Measurements from ENCODE around the gene TOM1. TPM values are rescaled to one million over a fixed set of nuclear protein-coding genes. Genes with fewer than 3 reads are reported as not detected.
A peak's percentile ranks its signal among the peaks of the same experiment; 100 is the strongest.

The TOM1 gene
- total RNA-seq, 2 experiments from 2014 or later: 25.8 to 26.3 TPM

DNA sequence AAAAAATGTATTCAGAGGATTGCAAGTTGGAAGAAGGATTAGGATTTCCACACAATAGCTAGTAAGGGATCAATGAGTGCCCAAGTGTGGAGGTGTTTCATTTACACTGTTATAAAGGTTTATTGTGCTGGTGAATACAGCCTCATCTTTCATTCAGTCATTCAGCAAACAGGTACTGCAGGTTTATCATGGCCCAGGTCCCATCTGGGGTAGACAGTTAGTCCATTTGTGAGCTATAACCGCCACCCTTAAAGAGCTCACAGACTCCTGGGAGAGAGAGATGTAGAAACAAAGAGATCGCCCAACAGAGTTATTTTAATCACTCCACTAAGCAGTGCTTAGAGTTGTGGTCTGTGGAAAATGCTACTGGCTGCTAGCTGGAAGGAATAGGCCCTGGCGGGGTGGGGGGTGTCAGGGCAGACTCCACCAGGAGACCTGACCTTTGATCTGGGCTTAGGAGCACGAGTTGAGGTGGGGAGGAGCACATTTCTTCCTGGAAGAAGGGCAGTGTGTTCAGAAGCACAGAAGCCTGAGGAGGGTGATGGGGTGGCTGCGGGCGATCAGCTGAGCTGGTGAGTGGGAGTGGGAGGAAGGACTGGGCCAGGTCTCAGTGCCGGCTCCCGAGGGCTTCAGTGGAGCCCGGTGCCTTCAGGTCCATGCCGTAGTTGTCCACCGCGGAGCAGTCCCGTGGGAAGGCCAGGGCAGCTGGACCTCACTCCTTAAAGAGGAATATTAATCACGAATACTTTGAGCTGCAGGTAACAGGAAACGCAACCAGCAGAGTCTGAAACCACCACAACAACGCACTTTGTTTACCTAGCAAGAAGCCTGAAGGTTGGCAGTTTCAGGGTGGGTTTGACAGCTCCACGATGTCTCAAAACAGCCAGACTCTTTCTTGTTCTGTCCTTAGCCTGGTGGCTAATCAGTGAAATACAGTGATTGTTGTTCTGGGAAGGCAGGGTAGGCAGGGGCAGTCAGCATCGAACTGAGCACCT lies 11.2 kb downstream of the TOM1 start:
- CTCF ChIA-PET: interaction anchor here (0.7 kb wide), 2 partner anchors 11 to 26 kb away, joined by 3 to 4 read pairs; no protein-coding TSS in a partner anchor
- Mint-ChIP-seq H3K9me3 (no peaks in the 10 kb centered on the region), H3K27me3 (ENCODE audit: low read depth) (no peaks in the 10 kb centered on the region), H3K4me3 (no peak overlapping the region), H3K36me3 (ENCODE audit: low read depth) (peaks cover 5% of the 10 kb centered on the region), H3K27ac (peak overlapping the region; percentile 42), H3K4me1 (ENCODE audit: low read depth) (peaks cover 79% of the 10 kb centered on the region)
- intact Hi-C loops (cut with micrococcal nuclease): no loop called here
- no peak for DNase-seq

DNA sequence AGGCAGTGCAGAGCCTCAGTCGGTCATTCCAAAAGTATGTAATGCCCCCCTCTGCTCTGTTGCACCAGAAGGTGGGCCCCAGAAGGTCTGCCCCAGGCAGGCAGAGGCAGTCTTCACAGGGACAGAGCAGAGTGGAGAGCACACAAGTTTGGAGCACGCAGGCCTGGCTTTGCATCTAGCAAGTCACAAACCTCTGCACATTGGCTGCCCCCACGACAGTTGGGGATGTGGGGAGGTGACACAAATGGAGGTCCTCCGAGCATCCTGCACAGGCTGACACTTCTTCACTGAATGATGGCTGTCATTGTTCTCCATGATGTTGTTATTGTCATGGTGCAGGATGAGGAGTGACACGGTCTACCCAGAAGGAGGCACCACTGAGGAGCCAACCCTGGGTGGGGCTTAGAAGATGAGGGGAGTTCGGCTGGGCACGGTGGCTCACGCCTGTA lies 11.9 kb downstream of the TOM1 start:
- H3K36me3 Mint-ChIP-seq (ENCODE audit: low read depth): peaks cover 5% of the 10 kb centered on the region
- CTCF ChIA-PET: no interaction called here
- DNase-seq: no peak
- H3K27ac Mint-ChIP-seq: no peak overlapping the region
- peaks cover 73% of the 10 kb centered on the region for H3K4me1 Mint-ChIP-seq (ENCODE audit: low read depth)
- no peak overlapping the region for H3K4me3 Mint-ChIP-seq
- no peaks in the 10 kb centered on the region for H3K27me3 Mint-ChIP-seq (ENCODE audit: low read depth)
- H3K9me3 Mint-ChIP-seq: no peaks in the 10 kb centered on the region
- intact Hi-C loops (cut with micrococcal nuclease): no loop called here

DNA sequence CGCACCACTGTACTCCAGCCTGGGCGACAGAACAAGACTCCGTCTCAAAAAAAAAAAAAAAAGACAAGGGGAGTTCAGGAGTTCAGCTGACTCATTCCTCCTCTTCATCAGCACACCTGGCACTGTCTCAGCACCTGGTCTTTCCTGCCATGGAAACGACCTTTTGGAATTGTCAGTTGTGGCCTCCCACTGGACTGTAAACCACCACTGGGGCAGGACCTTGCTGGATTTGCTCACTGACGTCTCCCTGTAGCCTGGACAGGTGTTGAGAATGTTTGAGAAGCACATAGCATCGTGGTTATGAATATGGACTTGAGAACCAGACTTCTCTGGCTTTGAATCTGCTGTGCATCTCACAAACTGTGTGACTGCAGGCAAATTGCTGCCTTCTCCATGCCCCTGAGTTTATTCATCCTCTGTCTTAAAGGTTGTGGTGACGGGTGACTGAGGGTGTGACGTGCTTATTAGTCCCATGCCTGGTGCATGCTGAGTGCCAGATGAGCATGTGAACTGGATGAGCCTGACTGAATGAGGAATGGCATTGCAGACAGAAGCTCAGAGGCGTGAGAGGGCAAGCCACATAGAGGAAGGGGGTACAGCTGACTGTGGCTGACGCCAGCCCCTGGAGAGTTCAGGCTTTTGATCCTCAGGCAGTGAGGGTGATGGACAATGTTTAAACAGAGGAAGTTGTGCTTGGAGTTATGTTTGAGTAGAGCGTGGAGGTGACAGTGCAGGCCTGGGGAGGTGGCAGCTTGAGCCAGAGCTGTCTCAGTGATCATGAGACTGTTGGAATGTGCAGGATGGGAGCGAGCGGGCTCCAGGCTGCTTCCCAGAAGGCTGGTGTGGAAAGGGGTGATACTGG lies 12.7 kb downstream of the TOM1 start:
- H3K4me1 Mint-ChIP-seq (ENCODE audit: low read depth): peaks cover 64% of the 10 kb centered on the region
- peaks cover 5% of the 10 kb centered on the region for H3K36me3 Mint-ChIP-seq (ENCODE audit: low read depth)
- no peak for DNase-seq
- no peak overlapping the region for H3K27ac Mint-ChIP-seq
- H3K9me3 Mint-ChIP-seq: no peaks in the 10 kb centered on the region
- no peaks in the 10 kb centered on the region for H3K27me3 Mint-ChIP-seq (ENCODE audit: low read depth)
- intact Hi-C loops (cut with micrococcal nuclease): no loop called here
- H3K4me3 Mint-ChIP-seq: no peak overlapping the region
- CTCF ChIA-PET: no interaction called here

DNA sequence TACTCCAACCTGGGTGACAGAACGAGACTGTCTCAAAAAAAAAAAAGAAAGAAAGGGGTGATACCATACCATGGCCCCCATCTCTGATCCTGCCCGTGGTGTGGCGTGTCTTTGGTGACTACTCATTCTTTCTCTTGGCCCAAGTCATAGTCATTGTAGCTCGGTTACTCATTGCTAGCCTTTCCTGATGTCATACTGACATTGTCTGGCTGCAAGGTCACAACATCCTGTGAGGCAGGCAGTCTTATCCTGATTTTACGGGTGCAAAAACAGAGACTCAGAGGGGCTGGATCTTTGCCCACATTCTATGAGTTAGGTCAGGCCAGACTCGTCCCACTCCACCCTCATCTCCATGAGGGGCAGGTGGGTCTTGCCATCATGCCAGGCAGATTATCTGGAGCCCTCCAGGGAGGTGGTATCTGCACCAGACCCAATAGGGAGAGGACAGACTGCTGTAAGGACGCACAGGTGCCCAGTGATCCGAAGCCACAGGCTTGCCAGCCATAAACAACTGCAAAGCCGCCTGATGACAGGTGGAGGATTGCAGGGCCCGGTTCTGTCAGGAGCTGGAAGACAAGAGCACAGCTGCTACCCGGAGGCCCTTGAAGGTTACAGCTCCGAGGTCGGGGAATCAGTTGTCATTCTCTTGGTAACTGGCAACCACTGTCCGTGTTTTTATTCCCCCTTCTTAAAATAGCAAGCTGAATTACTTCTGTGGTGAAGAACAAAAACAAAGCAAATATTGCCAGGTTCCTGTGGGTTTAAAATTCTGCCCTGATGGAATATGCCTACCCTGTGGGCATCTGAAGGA lies 13.8 kb downstream of the TOM1 start:
- Mint-ChIP-seq H3K27ac (no peak overlapping the region), H3K36me3 (ENCODE audit: low read depth) (peaks cover 5% of the 10 kb centered on the region), H3K27me3 (ENCODE audit: low read depth) (no peaks in the 10 kb centered on the region), H3K4me3 (no peak overlapping the region), H3K4me1 (ENCODE audit: low read depth) (peaks cover 54% of the 10 kb centered on the region), H3K9me3 (no peaks in the 10 kb centered on the region)
- peak; percentile 51 for DNase-seq
- CTCF ChIA-PET: no interaction called here
- intact Hi-C loops (cut with micrococcal nuclease): no loop called here

DNA sequence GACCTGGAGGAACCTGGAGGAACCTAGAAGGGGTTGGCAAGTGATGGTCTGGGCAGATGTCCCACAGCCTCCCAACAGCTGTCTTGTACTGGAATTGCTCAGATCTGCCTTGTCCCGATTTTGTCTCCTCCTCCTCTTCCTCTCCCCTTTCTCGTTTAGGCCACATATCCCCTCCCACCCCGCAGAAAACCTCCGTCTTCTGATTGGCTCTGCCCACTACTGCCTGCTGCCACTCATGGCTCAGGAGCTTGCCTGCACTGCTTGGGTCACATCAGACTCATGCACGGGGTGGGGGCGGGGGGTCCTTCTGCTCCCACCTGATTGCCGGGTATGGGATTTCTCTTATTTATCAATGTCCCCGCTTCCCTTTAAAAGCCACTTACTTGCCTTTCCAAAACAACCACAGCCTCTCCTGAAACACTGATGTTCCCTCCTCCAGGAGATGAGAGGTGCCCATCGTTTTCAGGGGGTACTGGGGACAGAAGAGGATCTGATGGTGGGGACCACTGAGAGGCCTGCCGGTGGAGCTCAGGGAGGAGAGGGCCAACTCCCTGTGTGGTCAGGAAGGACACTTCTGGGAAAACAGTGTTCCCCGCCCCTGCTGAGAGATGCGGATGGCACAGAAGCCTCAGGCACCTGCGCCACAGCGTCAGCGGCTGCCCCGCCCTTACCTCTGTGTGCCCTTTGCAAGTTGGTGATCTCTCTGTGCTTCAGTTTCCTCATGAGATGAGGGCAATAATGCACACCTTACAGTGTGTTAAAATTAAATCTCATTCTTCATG lies 14.7 kb downstream of the TOM1 start:
- Mint-ChIP-seq H3K27me3 (ENCODE audit: low read depth) (no peaks in the 10 kb centered on the region), H3K4me1 (ENCODE audit: low read depth) (peaks cover 47% of the 10 kb centered on the region), H3K27ac (no peak overlapping the region), H3K36me3 (ENCODE audit: low read depth) (peaks cover 5% of the 10 kb centered on the region), H3K9me3 (no peaks in the 10 kb centered on the region), H3K4me3 (no peak overlapping the region)
- no peak for DNase-seq
- intact Hi-C loops (cut with micrococcal nuclease): no loop called here
- CTCF ChIA-PET: no interaction called here

DNA sequence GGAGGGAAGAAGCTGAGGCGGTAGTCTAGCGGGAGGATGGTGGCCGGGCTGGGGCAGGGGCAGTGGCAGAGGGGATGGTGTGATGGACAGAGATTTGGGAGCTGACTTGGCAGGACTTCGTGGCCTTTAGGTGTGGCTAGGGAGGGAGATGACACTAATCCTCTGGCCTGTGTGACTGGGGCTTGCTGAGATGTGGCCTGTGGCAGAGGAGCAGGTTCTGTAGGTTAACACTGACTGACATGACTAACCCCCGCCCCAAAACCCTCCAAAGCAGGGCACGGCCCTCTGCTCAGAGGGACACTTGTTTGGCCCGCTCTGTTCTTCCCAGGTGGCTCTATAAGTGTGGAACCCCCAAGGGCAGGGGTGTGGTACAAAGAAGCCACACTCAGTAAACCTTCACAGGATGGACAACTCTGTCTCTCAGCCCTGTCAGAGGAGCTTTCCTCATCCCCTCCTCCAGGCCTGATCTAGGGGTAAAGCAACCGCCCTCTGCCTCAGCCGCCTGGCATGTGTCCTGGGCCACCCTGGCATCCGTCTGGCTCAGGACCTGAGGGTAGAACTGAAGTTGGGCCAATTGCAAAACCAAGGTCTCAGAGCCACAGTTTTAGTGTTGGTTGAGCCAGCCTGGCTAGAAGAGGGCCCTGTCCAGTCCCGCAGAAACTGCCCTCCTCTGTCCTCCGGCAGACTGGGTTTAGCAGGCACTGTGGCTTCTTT lies 15.6 kb downstream of the TOM1 start:
- CTCF ChIA-PET: no interaction called here
- no peaks in the 10 kb centered on the region for H3K27me3 Mint-ChIP-seq (ENCODE audit: low read depth)
- DNase-seq: no peak

DNA sequence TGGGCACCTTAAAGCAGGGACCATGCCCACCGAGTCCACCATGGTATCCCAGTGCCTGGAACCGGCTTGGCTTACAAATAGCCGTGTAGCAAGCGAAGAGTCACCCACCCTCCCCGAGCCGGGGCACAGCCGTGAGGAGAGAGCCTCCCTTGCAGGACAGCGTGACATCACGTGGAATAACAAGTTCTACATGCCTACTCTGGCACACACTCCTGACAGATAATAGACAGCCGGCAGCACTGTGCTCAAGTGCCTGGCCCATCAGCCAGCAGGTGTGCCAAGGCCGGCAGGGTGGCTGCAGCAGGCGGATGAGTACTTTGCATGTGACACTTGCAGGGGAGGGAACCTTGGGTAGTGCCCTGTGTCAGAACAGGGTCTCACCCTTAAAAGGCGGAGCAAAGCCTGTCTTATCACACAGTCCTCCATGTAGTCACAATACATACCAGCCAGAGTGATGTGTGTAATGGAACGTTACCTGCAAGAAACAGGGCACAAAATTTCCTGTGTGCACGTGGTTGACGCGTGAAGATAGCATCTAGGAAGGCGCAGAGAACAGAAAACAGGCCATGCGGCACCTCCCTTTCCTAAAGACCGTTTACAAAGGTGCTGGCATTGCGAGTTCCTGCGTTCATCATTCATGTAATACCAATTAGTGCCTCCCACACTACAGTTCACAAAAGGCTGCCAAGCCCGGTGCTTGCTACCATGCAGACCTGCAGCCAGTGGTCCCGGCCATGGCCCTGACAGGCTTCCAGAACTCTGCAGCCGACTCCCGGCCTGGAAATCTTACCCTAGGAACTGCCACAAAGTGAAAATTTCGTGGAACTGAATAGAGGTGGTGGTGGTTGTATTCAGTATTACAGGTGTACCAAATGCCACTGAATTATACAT lies 16.4 kb downstream of the TOM1 start:
- no peaks in the 10 kb centered on the region for H3K27me3 Mint-ChIP-seq (ENCODE audit: low read depth)
- peaks cover 33% of the 10 kb centered on the region for H3K4me1 Mint-ChIP-seq (ENCODE audit: low read depth)
- no peak for DNase-seq
- intact Hi-C loops (cut with micrococcal nuclease): no loop called here
- no peak overlapping the region for H3K4me3 Mint-ChIP-seq
- CTCF ChIA-PET: no interaction called here
- H3K27ac Mint-ChIP-seq: no peak overlapping the region
- H3K36me3 Mint-ChIP-seq (ENCODE audit: low read depth): peaks cover 4% of the 10 kb centered on the region
- H3K9me3 Mint-ChIP-seq: no peaks in the 10 kb centered on the region

More for the DNA sequence above, 15.6 kb downstream of the TOM1 start:
- no peak overlapping the region for H3K4me3 Mint-ChIP-seq
- intact Hi-C loops (cut with micrococcal nuclease): no loop called here
- H3K9me3 Mint-ChIP-seq: no peaks in the 10 kb centered on the region
- H3K4me1 Mint-ChIP-seq (ENCODE audit: low read depth): peaks cover 41% of the 10 kb centered on the region
- no peak overlapping the region for H3K27ac Mint-ChIP-seq
- H3K36me3 Mint-ChIP-seq (ENCODE audit: low read depth): peaks cover 4% of the 10 kb centered on the region

DNA sequence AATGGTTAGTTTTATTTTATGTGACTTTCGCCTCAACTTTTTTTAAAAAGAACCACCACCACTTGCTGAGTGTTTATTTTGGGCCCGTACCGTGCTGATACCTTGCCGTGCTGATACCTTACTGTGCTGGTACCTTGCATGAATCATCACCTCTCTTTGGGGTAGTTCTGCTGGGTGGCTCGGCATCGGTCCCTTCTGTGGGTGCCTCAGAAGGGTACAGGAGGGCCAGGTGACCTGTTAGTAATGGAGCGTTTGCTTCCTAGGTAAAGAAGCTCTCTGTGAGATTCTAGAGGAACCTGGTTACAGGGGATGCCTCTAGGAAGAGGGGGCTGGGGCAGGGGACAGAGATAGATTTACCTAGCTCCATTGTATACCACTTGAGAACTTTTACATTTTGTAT lies 17.1 kb downstream of the TOM1 start:
- Mint-ChIP-seq H3K4me1 (ENCODE audit: low read depth) (peaks cover 27% of the 10 kb centered on the region), H3K27ac (no peak overlapping the region)
- DNase-seq: no peak

DNA sequence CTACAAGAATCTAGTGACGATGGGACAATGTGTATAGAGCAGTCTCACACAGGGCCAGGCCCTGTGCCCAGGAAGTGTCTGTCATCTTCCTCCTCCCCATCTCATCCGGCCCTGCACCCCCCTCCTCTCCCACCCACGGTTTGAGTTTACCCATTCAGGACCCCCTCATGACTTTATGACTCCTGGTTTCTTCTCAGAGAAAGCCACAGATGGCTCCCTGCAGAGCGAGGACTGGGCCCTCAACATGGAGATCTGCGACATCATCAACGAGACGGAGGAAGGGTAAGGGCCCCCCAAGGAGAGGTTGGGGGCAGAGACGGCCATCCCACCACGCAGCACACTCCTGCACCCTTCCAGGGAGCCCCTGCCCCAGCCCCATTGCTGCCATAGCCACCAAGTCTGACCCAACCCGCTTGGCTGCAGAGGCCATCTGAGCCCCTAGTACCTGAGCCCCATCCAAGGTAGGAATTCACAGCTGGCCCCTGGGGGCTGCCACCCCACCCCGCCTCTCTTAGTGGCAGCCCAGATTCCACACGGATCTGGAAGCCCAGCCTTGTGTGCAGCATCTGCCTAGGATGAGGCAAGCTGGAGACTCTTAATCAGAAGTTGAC lies 18.1 kb downstream of the TOM1 start:
- H3K27ac Mint-ChIP-seq: no peak overlapping the region
- peaks cover 20% of the 10 kb centered on the region for H3K4me1 Mint-ChIP-seq (ENCODE audit: low read depth)
- peaks cover under 1% of the 10 kb centered on the region for H3K36me3 Mint-ChIP-seq (ENCODE audit: low read depth)
- H3K27me3 Mint-ChIP-seq (ENCODE audit: low read depth): no peaks in the 10 kb centered on the region
- CTCF ChIA-PET: no interaction called here
- DNase-seq: no peak
- intact Hi-C loops (cut with micrococcal nuclease): no loop called here
- no peaks in the 10 kb centered on the region for H3K9me3 Mint-ChIP-seq
- no peak overlapping the region for H3K4me3 Mint-ChIP-seq

More for the DNA sequence above, 17.1 kb downstream of the TOM1 start:
- CTCF ChIA-PET: no interaction called here
- H3K9me3 Mint-ChIP-seq: no peaks in the 10 kb centered on the region
- H3K27me3 Mint-ChIP-seq (ENCODE audit: low read depth): no peaks in the 10 kb centered on the region
- intact Hi-C loops (cut with micrococcal nuclease): no loop called here
- H3K36me3 Mint-ChIP-seq (ENCODE audit: low read depth): peaks cover 4% of the 10 kb centered on the region
- no peak overlapping the region for H3K4me3 Mint-ChIP-seq
